Measurements from ENCODE around the gene SOCS1. TPM values are rescaled to one million over a fixed set of nuclear protein-coding genes. Genes with fewer than 3 reads are reported as not detected.

Gene SOCS1
- total RNA-seq, 2 donors from 2014 or later = 4.7 to 5.5 TPM

DNA sequence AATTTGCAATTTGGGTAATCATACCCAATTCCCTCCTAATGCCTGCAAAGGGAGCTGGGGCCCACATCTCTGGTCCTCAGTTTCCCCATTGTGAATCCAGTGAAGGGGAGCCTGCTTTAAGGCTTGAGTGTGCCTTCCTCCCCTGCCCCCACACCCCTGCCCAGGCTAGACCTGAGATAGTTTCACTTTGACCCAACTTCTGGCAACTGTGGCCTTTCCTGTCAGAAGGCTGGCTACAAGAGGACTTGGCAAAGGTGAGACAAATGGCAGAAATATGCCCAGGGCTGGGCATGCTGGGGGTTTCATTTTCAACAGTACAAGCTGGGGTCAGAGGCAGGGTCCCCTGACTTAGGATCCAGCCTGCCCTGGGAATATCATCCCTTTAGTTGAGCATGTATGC lies 10.0 kb downstream of the SOCS1 start:
- Histone ChIP-seq H3K27me3 (no peaks in the 10 kb centered on the region), H3K36me3 (no peaks in the 10 kb centered on the region), H3K4me3 (no peak overlapping the region), H3K27ac (no peak overlapping the region), H3K4me1 (no peaks in the 10 kb centered on the region), H3K9me3 (no peaks in the 10 kb centered on the region)
- TF ChIP-seq, protein P1, sequence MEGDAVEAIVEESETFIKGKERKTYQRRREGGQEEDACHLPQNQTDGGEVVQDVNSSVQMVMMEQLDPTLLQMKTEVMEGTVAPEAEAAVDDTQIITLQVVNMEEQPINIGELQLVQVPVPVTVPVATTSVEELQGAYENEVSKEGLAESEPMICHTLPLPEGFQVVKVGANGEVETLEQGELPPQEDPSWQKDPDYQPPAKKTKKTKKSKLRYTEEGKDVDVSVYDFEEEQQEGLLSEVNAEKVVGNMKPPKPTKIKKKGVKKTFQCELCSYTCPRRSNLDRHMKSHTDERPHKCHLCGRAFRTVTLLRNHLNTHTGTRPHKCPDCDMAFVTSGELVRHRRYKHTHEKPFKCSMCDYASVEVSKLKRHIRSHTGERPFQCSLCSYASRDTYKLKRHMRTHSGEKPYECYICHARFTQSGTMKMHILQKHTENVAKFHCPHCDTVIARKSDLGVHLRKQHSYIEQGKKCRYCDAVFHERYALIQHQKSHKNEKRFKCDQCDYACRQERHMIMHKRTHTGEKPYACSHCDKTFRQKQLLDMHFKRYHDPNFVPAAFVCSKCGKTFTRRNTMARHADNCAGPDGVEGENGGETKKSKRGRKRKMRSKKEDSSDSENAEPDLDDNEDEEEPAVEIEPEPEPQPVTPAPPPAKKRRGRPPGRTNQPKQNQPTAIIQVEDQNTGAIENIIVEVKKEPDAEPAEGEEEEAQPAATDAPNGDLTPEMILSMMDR (IDR thresholded peaks at IDR 0.05) = no peak
- no peak for DNase-seq (ENCODE audit: low spot score)

DNA sequence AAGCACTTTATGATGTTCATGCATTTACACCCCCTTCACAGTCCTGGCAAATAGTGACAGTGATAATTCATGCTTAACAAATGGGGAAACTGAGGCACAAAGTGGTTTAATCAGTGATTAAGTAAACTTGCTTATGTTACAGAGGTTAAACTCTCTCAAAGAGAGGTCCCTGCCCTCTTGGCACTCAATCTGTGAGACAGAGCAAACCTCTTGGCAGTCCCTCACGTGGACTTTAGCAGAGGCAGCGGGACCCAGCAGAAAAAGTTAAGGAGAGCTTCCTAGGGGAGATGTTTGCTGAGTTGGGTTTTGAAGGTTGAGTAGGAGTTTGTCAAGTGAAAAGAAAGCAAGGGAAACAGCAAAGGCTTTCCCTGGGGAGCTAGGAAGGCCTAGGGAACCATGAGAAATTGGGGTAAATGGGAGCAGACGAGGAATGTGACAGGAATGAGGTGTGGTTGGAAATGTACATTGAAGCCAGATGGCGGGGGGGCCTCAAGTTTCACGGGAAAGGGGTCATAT lies 10.7 kb downstream of the SOCS1 start:
- no peaks in the 10 kb centered on the region for H3K36me3 ChIP-seq
- TF ChIP-seq, protein P1 (IDR thresholded peaks at IDR 0.05) = no peak
- H3K27me3 ChIP-seq = no peaks in the 10 kb centered on the region

DNA sequence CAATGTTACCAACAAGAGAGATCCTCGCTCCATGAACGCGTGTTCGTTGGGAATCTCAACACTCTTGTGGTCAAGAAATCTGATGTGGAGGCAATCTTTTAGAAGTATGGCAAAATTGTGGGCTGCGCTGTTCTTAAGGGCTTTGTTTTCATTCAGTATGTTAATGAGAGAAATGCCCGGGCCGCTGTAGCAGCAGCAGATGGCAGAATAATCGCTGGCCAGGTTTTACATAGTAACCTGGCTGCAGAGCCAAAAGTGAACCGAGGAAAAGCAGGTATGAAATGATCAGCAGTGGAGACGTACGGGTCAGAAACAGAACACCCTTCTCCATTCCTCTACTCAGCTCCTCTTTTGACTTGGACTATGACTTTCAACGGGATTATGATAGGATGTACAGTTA lies 13.3 kb downstream of the SOCS1 start:
- H3K36me3 ChIP-seq = no peaks in the 10 kb centered on the region

More for the DNA sequence above, 10.7 kb downstream of the SOCS1 start:
- DNase-seq (ENCODE audit: low spot score) = no peak
- no peaks in the 10 kb centered on the region for H3K9me3 ChIP-seq
- H3K4me1 ChIP-seq = no peaks in the 10 kb centered on the region
- H3K4me3 ChIP-seq = no peak overlapping the region
- no peak overlapping the region for H3K27ac ChIP-seq

DNA sequence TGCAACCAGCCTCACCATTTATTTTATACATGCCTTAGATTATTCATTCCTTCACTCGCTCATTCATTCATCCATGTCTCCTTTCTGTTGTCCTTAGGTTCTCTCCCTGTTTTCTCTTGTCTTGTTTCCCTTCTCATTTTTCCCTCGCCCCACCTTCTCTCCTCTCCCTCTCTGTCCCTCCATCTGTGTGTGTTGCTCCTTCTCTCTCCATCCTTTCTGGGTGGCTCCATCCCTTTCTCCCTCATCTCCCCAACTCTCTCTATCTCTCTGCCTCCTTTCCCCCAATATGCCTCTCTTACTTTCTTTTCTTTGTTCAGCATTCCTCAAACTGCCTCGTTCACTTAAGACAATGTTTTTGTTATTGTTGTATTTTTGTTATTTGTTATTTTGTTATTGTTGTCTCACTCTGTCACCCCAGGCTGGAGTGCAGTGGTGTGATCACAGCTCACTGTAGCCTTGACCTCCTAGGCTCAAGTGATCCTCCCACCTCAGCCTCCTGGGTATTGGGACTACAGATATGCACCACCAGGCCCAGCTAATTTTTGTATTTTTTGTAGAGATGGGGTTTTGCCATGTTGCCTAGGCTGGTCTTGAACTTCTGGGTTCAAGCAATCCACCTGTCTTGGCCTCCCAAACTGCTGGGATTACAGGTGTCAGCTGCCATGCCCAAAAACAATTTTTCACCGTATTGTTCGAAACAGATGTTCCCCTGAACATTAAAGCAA lies 14.4 kb downstream of the SOCS1 start:
- Histone ChIP-seq H3K36me3 (no peaks in the 10 kb centered on the region), H3K27me3 (no peaks in the 10 kb centered on the region), H3K4me3 (no peak overlapping the region), H3K4me1 (no peaks in the 10 kb centered on the region), H3K27ac (peak overlapping the region; percentile 71 to 86), H3K9me3 (no peaks in the 10 kb centered on the region)
- DNase-seq (ENCODE audit: low spot score) = no peak
- TF ChIP-seq, protein P1 (IDR thresholded peaks at IDR 0.05) = no peak

More for the DNA sequence above, 13.3 kb downstream of the SOCS1 start:
- H3K9me3 ChIP-seq = no peaks in the 10 kb centered on the region
- TF ChIP-seq, protein P1 (IDR thresholded peaks at IDR 0.05) = no peak
- no peak overlapping the region for H3K27ac ChIP-seq
- no peaks in the 10 kb centered on the region for H3K4me1 ChIP-seq
- DNase-seq (ENCODE audit: low spot score) = no peak
- no peaks in the 10 kb centered on the region for H3K27me3 ChIP-seq
- H3K4me3 ChIP-seq = no peak overlapping the region

DNA sequence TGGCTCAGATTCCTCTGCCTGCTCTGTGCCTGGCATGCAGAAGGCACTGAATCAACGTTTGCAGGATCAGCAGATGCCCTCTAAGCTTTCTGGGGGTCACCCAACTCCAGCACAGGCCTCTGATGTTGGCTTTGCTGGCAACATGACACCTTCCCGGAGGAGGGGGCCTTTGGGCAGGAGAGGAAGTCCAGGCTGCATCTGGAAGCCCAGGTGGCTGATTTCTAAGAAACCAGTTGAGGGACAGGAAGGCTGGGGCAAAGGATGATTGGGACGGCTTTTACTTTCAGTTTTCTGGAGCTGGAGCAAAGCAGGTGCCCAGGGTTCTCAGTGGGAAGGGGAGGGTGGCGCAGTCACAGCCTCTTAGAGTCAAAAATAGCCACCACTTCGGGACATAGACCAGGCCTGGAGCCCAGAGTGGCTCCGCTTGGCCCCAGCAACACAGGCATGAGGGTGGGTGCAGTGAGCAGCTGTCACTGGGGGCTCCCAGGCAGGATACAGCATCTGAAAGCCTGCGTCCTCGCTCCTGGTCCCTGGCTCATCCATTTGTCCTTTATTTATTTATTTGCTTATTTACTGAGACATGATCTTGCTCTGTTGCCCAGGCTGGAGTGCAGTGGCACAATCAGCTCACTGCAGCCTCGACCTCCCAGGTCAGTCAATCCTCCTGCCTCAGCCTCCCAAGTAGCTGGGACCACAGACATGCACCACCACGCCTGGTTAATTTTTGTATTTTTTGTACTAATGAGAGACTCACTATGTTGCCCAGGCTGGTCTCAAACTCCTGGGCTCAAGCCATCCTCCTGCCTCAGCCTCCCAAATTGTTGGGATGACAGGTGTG lies 15.1 kb downstream of the SOCS1 start:
- TF ChIP-seq, protein P1 (IDR thresholded peaks at IDR 0.05) = no peak
- DNase-seq (ENCODE audit: low spot score) = no peak
- no peaks in the 10 kb centered on the region for H3K27me3 ChIP-seq
- peak overlapping the region; percentile 71 to 86 for H3K27ac ChIP-seq
- H3K36me3 ChIP-seq = no peaks in the 10 kb centered on the region
- H3K9me3 ChIP-seq = no peaks in the 10 kb centered on the region
- H3K4me1 ChIP-seq = no peaks in the 10 kb centered on the region
- H3K4me3 ChIP-seq = peak overlapping the region in 1 of 2 donors; percentile 17

All from right atrium auricular region (tissue), 2 donors.